Stimulated activated CD8-positive, alpha-beta memory T cell treated with anti-CD3 and anti-CD28 coated beads, Interleukin-12 subunit alpha, Interleukin-12 subunit beta, amount 100 ng/mL, for 1 hour (primary cell): ENCODE results near the gene ANXA1.

Experiments
- DNase-seq: peaks from one replicate; pipeline ENCODE4 v3.0.0-alpha.2; 2020; ENCODE audit warnings: low read depth

Gene ANXA1, protein sequence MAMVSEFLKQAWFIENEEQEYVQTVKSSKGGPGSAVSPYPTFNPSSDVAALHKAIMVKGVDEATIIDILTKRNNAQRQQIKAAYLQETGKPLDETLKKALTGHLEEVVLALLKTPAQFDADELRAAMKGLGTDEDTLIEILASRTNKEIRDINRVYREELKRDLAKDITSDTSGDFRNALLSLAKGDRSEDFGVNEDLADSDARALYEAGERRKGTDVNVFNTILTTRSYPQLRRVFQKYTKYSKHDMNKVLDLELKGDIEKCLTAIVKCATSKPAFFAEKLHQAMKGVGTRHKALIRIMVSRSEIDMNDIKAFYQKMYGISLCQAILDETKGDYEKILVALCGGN

GRCh38 chr9:73151653-73152542 lies at the start of gene ANXA1:
TSS of gene ANXA1 (plus strand) at chr9:73151865. CDS start at chr9:73158536, 6,671 bp downstream.
- DNase-seq, result no peak

DNA sequence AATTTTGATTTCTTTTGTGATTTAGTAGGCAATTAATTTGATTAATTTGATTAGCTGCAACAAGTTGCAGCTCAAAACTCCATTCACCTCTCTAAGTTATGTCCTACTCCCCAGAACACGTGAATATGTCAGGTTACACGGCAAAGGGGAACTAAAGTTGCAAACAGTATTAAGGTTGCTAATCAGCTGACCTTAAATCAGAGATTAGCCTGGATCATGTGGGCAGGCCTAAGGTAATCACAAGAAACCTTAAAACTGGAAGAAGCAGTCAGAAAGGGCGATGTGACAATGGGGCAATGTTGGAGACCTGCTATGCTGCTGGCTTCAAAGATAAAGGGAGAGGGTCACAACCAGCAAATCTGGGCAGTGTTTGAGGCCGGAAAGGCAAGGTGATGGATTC lies 47.3 kb upstream of the ANXA1 start:
- no peak for DNase-seq

- DNase-seq, result no peak
Observed at GRCh38 chr9:73104921-73105320, 46.7 kb upstream of the ANXA1 start.

- DNase-seq, result peak; percentile 51
Observed at GRCh38 chr9:73107489-73108069, 44.1 kb upstream of the ANXA1 start.

- no peak for DNase-seq
Observed at GRCh38 chr9:73114058-73114457, 37.6 kb upstream of the ANXA1 start.

DNA sequence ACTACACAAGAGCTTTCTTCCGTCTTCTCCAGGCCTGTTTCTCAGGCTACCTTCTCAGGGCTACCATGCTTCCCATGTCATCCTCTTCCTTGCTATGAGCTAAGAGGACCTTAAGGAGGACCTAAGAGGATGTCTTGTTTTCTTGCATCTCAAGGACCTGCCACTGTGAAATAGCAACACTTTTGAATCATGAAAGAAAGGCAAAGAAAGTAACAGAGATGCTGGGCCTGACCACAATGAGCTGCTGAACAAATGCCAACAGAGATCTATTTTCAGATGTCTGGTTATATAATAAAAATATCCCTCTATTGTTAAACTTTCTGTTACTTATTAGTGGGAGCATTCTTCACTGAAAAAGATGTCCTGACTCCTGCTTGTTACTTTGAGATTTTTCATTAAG lies 36.7 kb upstream of the ANXA1 start:
- no peak for DNase-seq

DNA sequence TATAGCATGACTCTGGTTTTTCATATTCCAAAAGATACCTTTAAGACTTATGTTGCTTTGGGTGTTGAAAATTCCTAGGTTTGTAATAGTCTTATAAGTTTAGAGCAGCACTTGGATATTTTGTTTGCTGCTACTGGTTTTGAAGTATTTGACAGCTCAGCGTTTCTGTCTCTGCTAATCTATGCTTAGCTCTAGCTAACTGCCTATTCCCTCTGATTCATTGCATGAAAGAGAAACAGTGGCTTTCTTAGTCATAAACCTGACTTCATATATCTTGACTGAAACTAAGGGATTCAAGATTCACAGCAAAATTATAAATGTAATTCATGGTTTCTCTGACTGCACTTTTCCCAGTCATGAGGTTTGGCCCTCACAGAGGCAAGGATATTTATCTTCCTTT lies 35.6 kb upstream of the ANXA1 start:
- DNase-seq, result no peak

DNA sequence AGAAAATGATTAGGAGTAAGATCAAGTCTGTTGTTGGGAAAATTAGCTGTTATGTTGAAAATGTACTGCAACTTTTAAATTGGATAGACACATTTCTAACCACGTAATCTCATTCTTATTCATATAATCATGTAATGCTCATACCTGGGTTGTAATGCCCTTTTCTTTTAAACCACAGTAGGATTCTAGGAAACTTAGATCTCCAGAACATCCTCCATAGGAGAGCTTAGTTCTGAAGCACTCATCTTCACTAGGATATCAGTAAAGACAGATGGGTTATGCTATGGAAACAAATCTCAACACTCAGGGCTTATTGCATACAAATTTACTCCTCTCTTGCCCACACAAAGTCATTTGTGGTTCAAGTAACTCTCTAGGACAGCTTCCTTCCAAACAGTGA lies 34.8 kb upstream of the ANXA1 start:
- no peak for DNase-seq

- no peak for DNase-seq
Observed at GRCh38 chr9:73118286-73118685, 33.4 kb upstream of the ANXA1 start.

DNA sequence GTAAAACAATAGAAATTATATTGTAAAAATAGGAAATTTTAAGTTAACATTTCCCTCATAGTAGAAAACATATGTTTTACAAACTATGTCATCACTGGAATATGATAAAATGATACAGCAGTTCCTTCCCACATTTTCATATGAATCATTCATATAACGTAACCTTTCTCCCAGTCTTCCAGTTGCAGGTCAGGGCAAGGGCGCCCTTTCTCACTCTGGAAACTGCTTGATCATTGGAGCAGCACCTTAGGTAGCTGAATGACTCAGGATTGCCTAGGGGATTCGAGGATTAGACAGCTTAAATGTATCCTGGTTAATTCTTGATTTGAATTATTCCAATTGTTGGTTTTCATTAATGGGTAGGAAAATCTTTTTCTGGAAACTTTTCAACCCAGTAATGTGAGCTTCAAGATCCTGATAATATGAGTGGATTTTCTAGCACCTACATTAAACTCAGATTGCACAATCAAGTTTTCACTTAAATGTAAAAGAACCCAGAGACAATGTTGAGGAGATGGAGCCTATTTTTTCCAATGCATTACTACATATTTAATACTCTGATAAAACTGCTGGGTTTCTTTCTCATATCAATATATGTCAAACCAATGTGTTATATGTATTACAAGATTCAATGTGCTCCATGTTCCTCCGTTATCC lies 32.6 kb upstream of the ANXA1 start:
- no peak for DNase-seq

DNA sequence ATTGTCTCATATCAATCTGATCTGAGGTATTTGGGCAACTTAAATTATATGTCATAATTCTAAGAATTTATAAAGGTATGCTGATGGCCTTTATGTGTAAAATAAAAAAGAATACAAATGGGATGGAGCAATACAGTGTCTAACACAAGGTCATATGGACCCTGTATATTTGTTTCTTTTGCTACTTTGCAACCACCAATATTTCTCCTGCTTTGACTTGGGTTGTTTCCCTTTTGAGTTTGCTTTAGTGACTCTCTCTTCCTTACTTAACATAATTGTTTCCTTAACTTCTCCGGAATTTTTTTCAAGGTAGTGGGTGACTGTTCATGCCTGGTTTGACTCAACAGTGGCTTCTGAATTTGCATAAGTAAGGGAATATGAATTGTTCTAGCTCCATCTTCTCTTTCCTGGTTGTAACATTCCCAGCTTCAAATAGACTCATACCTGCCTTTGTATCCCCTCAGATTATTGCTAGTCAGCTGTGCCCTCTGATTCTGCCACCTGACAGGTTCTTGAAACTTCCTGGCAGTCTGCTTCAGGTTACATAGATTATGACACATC lies 30.2 kb upstream of the ANXA1 start:
- DNase-seq, result no peak

GRCh38 chr9:73125651-73126050 lies 26.0 kb upstream of the ANXA1 start:
- DNase-seq, result no peak

- no peak for DNase-seq
Observed at GRCh38 chr9:73129941-73130685, 21.6 kb upstream of the ANXA1 start.

GRCh38 chr9:73131461-73131860 lies 20.2 kb upstream of the ANXA1 start:
- DNase-seq, result no peak

GRCh38 chr9:73132034-73132776 lies 19.5 kb upstream of the ANXA1 start:
- DNase-seq, result peak; percentile 52

GRCh38 chr9:73133022-73133651 lies 18.5 kb upstream of the ANXA1 start:
- no peak for DNase-seq

GRCh38 chr9:73133921-73134407 lies 17.7 kb upstream of the ANXA1 start:
- no peak for DNase-seq

GRCh38 chr9:73135394-73135793 lies 16.3 kb upstream of the ANXA1 start:
- DNase-seq, result no peak

DNA sequence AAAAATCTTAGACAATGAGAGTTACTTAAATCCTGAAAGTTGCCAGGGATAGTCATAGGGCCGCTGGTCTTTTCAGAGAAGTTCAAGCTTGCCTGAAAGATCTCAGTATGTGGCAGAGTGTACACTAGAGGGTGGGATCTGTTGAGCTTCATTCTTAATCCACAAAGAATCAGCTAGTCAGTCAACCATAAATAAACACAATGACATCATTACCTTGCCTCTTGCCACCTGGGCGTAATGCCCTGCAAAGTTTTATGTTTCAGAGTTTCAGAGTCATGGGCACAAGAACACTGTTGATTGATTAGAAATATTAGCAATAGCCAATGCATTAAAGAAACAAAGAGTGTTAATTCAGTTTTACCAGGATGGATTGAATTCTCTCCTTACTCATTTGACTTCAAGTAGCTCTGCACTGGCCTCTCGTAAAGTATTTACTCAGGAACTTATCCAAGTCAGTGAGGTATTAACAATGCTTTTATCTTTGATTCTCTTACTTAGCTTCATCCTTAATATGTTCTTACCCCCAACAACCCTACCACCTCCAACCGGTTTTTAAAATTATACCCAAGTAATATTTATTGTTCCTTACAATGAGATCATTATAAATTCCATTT lies 14.3 kb upstream of the ANXA1 start:
- no peak for DNase-seq
